Hematopoietic multipotent progenitor cell treated with erythropoietin and hydrocortisone succinate and interleukin-3 and kit ligand, for 6 days (in vitro differentiated cells): ENCODE data around the gene ENTPD8.

Experiments used
- DNase-seq: peaks from one replicate; pipeline ENCODE4 v3.0.0-alpha.2; 2015

Gene ENTPD8

GRCh38 chr9:137408651-137409405 is 32.3 kb downstream of the ENTPD8 start:
- DNase-seq: no peak

GRCh38 chr9:137407590-137408300 is 33.4 kb downstream of the ENTPD8 start:
- no peak for DNase-seq

DNA sequence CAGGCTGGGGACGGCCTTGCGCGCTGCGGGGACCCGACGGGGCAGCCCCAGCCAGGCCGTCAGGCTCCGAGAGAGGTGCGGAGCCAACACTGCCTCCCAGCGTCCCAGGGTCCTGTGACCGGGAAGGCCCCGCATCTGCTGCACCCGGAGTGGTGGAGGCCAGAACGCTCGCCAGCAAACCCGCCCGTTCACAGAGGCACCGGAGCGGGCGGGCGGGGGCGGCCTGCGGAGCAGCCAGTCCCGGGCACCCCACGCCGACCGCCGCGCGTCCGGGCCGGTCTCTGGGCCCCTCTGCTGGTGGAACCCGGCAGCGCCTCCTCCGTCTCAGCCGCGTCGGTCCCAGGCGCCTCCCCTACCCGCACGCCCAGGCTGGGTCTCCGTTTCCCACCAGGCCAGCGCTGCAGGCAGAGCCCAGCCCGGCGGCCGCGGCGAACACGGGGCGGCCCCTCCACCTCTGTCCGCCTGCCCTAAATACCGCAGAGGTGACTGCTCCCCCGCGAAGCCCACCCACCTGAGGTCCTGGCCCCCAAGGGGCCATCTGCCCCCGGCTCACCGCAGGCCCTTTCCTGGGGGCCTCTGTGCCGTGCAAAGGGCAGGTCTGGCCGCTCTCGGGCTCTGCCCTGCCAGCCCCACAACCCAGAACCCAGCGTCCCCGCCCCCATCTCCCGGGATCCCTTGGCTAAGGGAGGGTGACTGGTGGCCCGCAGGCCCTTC is 34.1 kb downstream of the ENTPD8 start:
- DNase-seq: peak; percentile 82

DNA sequence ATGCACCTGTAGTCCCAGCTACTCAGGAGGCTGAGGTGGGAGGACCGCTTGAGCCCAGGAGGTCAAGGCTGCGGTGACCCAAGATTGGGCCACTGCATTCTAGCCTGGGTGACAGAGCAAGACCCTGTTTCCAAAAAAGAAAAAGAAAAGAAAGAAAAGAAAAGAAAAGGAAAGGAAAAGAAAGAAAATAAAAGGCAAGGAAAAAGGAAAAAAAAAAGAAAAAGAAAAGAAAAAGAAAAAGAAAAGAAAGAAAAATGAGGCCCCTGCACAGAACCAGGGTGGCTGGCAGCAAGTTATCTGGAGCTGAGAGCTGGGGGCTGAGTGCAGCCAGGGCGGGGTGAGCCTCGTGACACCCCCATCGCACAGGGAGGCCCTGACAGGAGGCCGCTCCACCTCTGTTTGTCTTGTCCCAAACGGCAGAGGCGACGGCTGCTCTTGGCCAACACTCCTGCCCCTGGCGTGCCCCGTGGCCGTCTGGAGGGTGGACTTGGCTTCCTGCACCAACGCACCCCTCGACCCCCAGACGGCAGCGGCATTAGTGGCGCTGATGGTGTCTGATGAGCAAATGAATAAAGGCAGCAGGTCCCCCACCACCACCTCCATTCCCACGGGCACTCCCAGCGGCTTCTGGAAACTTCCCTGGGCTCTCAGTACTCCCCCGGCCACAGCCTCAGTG is 34.9 kb downstream of the ENTPD8 start:
- DNase-seq: peak; percentile 68

- DNase-seq: peak; percentile 73
These were observed 35.5 kb downstream of the ENTPD8 start for GRCh38 chr9:137405677-137406081.

- DNase-seq: no peak
These were observed 36.1 kb downstream of the ENTPD8 start for GRCh38 chr9:137404961-137405567.

DNA sequence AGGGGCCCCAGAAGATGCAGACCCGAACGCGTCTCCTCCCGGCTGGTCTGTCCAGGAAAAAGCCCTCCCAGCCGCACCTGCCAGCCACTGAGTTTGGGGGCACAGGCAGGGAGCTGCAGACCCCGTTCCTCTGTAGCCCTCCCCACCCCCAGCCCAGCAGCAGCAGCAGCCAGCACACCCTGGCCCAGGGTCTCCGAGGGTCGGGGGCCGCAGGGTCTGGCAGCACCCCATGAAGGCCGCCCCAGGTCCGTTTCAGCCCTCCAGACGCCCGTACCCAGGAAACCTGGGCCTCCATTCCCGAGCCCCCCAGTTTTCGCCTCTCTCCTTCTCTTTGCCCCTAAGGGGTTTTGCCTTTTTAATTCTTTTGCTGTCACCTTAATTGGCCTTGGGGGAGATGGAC is 37.9 kb downstream of the ENTPD8 start:
- DNase-seq: no peak

DNA sequence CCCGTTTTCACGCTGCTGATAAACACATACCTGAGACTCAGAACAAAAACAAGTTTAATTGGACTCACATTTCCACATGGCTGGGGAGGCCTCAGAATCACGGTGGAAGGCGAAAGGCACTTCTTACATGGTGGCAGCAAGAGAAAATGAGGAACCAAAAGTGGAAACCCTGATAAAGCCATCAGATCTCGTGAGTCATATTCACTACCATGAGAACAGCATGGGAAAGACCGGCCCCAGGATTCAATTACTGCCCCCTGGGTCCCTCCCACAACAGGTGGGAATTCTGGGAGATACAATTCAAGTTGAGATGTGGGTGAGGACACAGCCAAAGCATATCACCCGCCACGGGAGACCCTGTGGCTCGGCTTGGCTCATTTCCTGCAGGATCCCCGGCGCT is 38.4 kb downstream of the ENTPD8 start:
- DNase-seq: no peak

DNA sequence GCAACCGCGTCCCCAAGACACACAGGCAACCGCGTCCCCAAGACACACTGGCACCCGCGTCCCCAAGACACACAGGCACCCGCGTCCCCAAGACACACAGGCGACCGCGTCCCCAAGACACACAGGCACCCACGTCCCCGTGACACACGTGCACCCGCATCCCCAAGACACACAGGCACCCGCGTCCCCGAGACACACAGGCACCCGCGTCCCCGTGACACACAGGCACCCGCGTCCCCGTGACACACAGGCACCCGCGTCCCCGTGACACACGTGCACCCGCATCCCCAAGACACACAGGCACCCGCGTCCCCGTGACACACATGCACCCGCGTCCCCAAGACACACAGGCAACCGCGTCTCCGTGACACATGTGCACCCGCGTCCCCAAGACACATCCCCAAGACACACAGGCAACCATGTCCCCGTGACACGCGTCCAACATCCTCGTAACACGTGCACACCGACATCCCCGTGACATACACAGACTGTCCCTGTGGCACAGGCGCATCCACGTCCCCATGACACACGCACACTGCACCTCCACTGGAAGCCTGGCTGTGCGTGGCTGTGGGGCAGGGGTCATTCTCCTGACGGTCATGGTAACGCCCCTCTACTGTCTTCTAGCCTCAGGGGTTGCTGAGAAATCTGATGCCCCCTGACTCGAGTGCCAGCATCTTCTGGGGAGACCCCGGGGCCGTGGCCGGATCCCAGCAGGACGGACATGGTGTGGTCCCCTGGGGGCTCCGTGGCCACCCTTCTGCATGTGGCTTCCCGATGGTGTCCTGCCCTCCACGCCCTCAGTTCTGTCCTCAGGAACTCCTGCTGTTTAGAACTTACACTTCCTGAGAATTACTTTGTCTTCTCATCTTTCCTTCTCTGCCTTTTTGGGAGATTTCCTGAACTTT is 42.3 kb downstream of the ENTPD8 start:
- DNase-seq: no peak

- no peak for DNase-seq
These were observed 43.3 kb downstream of the ENTPD8 start for GRCh38 chr9:137397675-137398423.

GRCh38 chr9:137396634-137397367 is 44.4 kb downstream of the ENTPD8 start:
- no peak for DNase-seq

DNA sequence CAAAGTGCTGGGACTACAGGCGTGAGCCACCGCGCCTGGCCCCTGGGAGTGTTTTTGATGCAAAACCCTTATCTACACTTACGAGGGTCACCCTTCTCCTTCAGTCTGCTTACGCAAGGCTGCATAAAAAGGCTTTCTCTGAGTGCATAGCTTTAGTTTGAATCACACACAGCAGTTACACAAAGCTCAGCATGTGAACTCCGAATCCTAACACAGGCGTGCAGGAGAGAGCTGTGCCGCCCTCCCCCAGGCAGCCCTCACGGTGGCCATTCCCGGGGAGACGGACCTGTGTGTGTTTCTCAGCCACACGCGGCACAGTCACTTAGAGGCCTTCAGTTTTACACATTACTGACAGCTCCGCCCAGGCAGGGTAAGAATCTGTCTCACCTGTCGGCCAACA is 44.9 kb downstream of the ENTPD8 start:
- no peak for DNase-seq

DNA sequence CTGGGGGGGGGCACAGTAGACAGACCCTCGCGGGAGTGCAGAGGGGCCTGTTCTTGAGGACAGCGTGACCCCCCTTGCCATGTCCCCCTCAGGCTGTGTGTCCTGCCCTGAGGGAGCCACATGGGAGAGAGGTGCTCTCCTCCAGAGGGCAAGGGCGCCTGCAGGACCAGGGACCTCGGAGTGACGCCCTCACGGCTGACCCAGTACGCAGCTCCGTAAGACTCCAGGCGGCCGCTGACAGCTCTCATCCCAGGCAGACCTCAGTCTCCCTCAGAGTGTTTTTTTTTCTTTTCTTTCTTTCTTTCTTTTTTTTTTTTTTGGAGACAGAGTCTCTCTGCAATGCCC is 45.5 kb downstream of the ENTPD8 start:
- DNase-seq: no peak

DNA sequence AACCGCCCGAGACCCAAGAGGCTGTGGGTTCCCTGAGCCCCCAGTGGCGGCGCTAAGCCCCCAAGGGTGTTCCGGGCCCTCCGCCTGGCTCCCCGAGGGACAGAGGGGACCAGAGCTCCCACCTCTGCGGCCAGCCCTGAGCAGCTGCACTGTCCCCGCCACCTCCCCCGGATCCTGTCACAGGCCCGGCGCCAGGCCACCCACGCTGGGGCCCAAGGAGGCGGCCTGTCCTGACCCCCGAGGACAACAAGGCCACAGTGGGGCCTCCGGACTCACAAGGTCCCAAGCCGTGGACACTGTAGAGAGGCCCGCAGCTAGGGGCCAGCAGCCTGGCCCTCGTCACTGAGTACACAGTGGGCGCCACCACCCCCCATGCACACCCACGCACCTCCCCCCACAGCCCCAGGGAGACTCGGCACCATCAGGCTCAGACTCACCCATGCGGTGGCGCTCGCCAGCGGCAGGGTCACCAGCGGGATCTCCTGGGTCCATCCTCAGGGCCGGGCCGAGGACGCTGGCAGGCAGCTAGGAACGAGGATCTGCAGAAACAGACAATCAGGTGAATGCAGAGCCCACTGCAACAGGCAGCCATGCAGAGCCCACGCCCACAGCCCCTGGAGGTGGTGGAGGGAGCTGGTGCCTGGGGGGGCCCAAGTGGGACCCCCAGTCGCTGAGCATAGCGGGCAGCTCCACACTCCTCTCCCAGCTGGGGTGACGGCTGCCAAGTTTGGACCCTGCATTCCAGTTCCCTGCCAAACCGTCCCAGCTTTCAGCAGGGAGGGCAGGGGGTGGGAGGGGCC is 46.1 kb downstream of the ENTPD8 start:
- no peak for DNase-seq

DNA sequence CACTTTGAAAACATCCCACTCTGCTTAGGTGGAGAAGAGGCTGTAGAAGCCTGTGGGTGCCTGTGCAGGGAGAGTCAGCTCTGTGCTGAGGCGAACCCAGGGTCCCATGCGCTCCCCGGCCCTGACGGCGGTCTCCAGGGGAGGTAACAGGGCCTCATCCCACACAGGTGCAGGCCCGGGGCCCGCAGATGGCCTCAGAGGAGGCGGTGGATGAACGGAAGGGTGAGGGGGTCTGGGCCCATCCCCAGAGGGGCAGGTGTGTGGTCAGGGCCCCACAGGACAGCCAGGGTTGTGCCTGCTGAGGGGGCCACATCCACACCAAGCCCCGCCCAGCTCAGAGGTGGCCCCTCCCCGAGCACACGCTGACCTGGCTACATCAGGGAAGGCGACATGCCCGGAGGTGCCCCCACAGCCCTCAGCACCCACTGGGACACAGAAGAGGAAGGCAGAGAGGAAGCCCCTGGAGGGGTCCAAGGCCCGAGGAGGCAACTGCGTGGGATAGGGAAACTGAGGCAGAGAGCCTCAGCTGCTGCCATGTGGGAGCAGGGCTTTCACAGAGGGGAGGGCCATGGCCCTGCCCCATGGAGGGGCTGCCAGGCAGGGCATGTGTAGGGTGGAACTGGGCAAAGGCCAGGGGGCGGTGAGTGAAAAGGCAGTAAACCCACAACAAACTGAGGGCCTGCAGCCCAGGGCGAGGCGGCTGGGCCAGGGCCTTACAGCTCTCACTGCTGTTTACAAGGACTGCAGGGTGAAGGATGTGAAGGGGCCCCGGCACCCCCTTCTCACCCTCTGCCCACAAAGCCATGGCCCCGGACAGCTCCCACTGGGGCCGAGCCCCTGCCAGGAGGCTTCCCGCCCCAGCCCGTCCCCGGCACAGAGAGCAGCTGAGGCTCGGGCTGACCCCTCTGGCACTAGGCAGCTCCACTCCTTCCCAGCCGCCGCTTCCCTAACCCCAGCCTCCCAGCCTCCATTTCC is 47.7 kb downstream of the ENTPD8 start:
- DNase-seq: no peak

DNA sequence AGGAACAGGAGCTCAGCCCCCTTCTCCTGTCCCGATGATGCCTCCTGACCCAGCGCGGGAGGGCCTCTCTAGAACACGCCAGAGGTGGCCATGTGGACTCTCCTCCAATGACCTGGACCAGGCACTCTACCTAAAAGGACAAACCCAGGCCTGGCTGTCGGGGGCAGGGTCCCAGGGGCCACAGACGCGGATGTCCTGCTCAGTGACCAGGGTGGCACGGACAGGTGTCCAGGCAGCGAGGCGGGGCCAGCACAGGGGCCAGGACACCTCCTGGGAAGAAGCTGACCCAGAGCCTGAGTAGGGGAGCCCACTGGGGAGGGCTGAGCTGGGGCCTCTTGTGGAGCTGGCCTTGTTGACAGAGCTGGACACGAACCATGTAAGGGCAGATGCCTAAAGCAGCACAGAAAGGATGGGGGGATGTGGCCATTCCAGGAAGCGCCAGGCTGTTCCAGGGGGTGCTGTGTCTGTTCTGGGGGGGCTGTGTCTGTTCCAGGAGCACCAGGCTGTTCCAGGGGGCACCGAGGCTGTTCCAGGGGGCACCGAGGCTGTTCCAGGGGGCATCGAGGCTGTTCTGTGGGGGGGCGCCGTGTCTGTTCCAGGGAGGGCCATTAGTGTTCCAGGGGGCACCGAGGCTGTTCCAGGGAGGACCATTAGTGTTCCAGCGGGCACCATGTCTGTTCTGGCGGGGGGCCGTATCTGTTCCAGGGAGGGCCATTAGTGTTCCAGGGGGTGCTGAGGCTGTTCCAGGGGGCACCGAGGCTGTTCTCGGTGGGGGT is 48.7 kb downstream of the ENTPD8 start:
- DNase-seq: no peak

DNA sequence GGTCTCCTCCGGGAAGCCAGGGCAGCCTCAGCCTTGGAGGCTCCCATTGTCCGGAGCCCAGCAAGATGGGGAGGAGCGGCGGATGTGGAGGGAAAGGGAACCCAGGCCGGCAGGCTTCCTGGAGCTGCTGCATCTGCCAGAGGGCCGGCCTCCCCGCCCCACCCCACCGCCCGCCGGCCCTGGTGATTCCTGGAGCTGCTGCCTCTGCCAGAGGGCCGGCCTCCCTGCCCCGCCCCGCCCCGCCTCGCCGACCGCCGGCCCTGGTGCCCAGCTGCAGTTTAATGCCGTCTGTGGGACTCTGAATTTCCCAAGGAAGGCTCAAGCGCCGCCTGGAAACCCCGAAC is 49.8 kb downstream of the ENTPD8 start:
- no peak for DNase-seq
